Psoas muscle (tissue), 8 donors: Measurements from ENCODE around the gene SAPCD1. TPM values are rescaled to one million over a fixed set of nuclear protein-coding genes. Genes with fewer than 3 reads are reported as not detected.

Experiments
- ATAC-seq, 4 donors: fragments of 200-7000 bp; cut with Tn5 transposase; one replicate each; pipeline ENCODE4 v1.9.1; 2020; ENCODE audit warnings: moderate library complexity in 3 of 4, mild to moderate bottlenecking in 2 of 4
- DNase-seq, 2 donors: peaks; one replicate each; pipeline ENCODE4 v3.0.0-alpha.2; 2020
- H3K27ac ChIP-seq: fragments of 200-600 bp; one replicate; pipeline ENCODE4 v1.8.0; 2022
- H3K27me3 ChIP-seq, 3 donors: fragments of 200-600 bp in 1 of 3; one replicate each; pipeline versions ENCODE4 v1.6.1 to v1.8.0; 2013 to 2022; ENCODE audit warnings: low read length in 2 of 3, mild to moderate bottlenecking in 2 of 3, moderate library complexity in 1 of 3; ENCODE audit not compliant: insufficient read depth in 3 of 3
- H3K36me3 ChIP-seq, 2 donors: fragments of 200-600 bp in 1 of 2; one replicate each; pipeline versions ENCODE4 v1.6.1 to v1.8.0; 2013 to 2022; ENCODE audit warnings: low read depth in 1 of 2, mild to moderate bottlenecking in 1 of 2, moderate library complexity in 1 of 2; ENCODE audit not compliant: insufficient read depth in 1 of 2
- H3K4me1 ChIP-seq: fragments of 200-600 bp; one replicate; pipeline ENCODE4 v1.8.0; 2022
- H3K4me3 ChIP-seq: fragments of 200-600 bp; one replicate; pipeline ENCODE4 v1.8.0; 2022; ENCODE audit warnings: mild to moderate bottlenecking
- H3K9me3 ChIP-seq: fragments of 200-600 bp; one replicate; pipeline ENCODE4 v1.8.0; 2022
- CTCF ChIP-seq: fragments of 200-600 bp; IDR thresholded peaks from one replicate; pipeline ENCODE4 v1.8.0; 2022; ENCODE audit warnings: antibody characterized with exemption
- WGBS, 3 donors: extraction: QIAGEN DNeasy Blood & Tissue Kit; methylation state at CpG; one replicate each; pipeline versions ENCODE4 v1.1.6 to v1.1.7; 2013; 5-methylcytosine and 5-hydroxymethylcytosine counted together
- intact Hi-C, 2 donors: fragments of 100-400 bp; cut with DNase I; formaldehyde crosslinking; loops; one replicate each; pipeline versions ENCODE4 v1.11.0 to v1.14.2; 2022
- polyA plus RNA-seq, 3 donors: library from polyadenylated mRNA; stranded (reverse); fragments of 200-250 nt; gene quantifications; one replicate each; pipeline ENCODE4 v1.2.3, GENCODE V29; 2013
- total RNA-seq, 4 donors: library from RNA; stranded (reverse); fragmentation: NEBNext Ultra II Directional in 2 of 4; extraction: Animal tissue kit (Norgen Biotek cat#: 25700) in 2 of 4; gene quantifications; one replicate each; pipeline versions ENCODE4 v1.2.1 to v1.2.4, GENCODE V29; 2021 to 2023
- donor health status: healthy with polysubstance abuse.
- donor health status: DM: no; HTN: no; CAD: no; lungs with moderate emphysema.
- donor health status: Bipolar disorder and iron deficiency.
- donor health status: healthy.
- donor health status: DM: yes; HTN: yes; CAD: no.
- donor health status: DM: no; HTN: no; CAD: no.
- donor health status: DM: no; HTN: no; CAD: no.
- donor health status: DM: yes; HTN: yes; CAD: no.

SAPCD1 gene
- total and polyA plus RNA-seq, 7 donors = 0.13 to 0.78 (median 0.41) TPM; not detected in 3

GRCh38 chr6:31739639-31740396 lies 22.6 kb upstream of the SAPCD1 start, which contains the start of gene MSH5:
MSH5 (plus strand) TSS chr6:31740005; CDS start chr6:31740467, 462 bp downstream.
- peak within 1 kb of the TSS; percentile 74 for H3K4me3 ChIP-seq
- H3K27me3 ChIP-seq = peaks cover 0 to 2% (median 0%) of the 10 kb centered on the region in 3 donors
- intact Hi-C loops = loop anchor here in 1 of 2 donors (5.0 kb wide), 1 partner anchor 73 kb away; the partner anchor contains the start of genes CSNK2B and LY6G5B
- no peaks in the 10 kb centered on the region for H3K36me3 ChIP-seq
- H3K9me3 ChIP-seq = no peaks in the 10 kb centered on the region
- DNase-seq (peak; percentile 97 to 99), ATAC-seq (peak; percentile 99 to 100 (median 100))
- TF ChIP-seq CTCF = no peak
- WGBS, 3 donors = 0% methylated on average over 40 to 58 of the region's 58 CpGs
- H3K4me1 ChIP-seq = peaks cover 15% of the 10 kb centered on the region
- no peak within 1 kb of the TSS for H3K27ac ChIP-seq

GRCh38 chr6:31740397-31741223 lies 21.8 kb upstream of the SAPCD1 start:
- 20 to 22% (median 22%) methylated on average over 28 to 29 of the region's 29 CpGs for WGBS, 3 donors
- intact Hi-C loops = no loop called here
- H3K27ac ChIP-seq = no peak overlapping the region

GRCh38 chr6:31741815-31742214 lies 20.6 kb upstream of the SAPCD1 start:
- Histone ChIP-seq H3K4me1 (peaks cover 9% of the 10 kb centered on the region), H3K36me3 (no peaks in the 10 kb centered on the region), H3K4me3 (no peak overlapping the region), H3K27ac (no peak overlapping the region), H3K27me3 (no peaks in the 10 kb centered on the region), H3K9me3 (no peaks in the 10 kb centered on the region)
- DNase-seq (no peak), ATAC-seq (no peak)
- TF ChIP-seq CTCF = no peak
- intact Hi-C loops = no loop called here
- WGBS, 3 donors = 69 to 85% (median 73%) methylated on average over 2 of the region's 2 CpGs

More at GRCh38 chr6:31740397-31741223, 21.8 kb upstream of the SAPCD1 start:
- H3K36me3 ChIP-seq = no peaks in the 10 kb centered on the region
- no peaks in the 10 kb centered on the region for H3K9me3 ChIP-seq
- H3K27me3 ChIP-seq = no peaks in the 10 kb centered on the region
- DNase-seq = no peak
- no peak for TF ChIP-seq CTCF
- peaks cover 14% of the 10 kb centered on the region for H3K4me1 ChIP-seq
- ATAC-seq = no peak
- peak overlapping the region; percentile 74 for H3K4me3 ChIP-seq

- DNase-seq = no peak
- Histone ChIP-seq H3K27ac (no peak overlapping the region), H3K27me3 (no peaks in the 10 kb centered on the region), H3K4me3 (no peak overlapping the region), H3K36me3 (no peaks in the 10 kb centered on the region), H3K4me1 (peaks cover 4% of the 10 kb centered on the region), H3K9me3 (no peaks in the 10 kb centered on the region)
- 85 to 91% (median 86%) methylated on average over 3 of the region's 3 CpGs for WGBS, 3 donors
- intact Hi-C loops = no loop called here
- no peak for ATAC-seq
- no peak for TF ChIP-seq CTCF
These were observed 19.6 kb upstream of the SAPCD1 start for GRCh38 chr6:31742894-31743293.
